ENCODE data around the gene SPECC1. TPM values are rescaled to one million over a fixed set of nuclear protein-coding genes. Genes with fewer than 3 reads are reported as not detected.

SPECC1 gene
- total RNA-seq, 1 donor from 2014 or later = 65.7 TPM

DNA sequence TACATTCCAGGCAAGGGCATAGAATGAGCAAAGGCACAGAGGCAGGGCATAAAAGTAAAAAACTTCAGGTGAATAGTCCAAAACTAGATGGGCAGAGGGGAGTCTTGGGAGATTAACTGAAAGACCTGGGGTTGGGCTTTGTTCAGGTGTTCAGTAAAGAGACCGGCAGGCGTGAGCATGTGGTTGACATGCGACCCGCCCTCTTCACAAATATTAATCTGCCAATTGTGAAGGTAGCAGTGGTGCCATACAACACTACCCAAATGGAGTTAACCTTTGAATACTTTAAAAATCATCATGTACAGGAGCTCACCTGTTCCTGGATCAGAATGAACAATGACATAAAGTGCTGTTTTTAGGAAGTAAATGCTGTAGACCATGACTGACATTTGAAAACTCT lies 232.7 kb downstream of the SPECC1 start:
- no peak for DNase-seq (ENCODE audit: low spot score)
- TF ChIP-seq, protein P1, sequence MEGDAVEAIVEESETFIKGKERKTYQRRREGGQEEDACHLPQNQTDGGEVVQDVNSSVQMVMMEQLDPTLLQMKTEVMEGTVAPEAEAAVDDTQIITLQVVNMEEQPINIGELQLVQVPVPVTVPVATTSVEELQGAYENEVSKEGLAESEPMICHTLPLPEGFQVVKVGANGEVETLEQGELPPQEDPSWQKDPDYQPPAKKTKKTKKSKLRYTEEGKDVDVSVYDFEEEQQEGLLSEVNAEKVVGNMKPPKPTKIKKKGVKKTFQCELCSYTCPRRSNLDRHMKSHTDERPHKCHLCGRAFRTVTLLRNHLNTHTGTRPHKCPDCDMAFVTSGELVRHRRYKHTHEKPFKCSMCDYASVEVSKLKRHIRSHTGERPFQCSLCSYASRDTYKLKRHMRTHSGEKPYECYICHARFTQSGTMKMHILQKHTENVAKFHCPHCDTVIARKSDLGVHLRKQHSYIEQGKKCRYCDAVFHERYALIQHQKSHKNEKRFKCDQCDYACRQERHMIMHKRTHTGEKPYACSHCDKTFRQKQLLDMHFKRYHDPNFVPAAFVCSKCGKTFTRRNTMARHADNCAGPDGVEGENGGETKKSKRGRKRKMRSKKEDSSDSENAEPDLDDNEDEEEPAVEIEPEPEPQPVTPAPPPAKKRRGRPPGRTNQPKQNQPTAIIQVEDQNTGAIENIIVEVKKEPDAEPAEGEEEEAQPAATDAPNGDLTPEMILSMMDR (IDR thresholded peaks at IDR 0.05; ENCODE audit: unreplicated experiment) = no peak
- Mint-ChIP-seq H3K27me3 (ENCODE audit: unreplicated experiment) (no peaks in the 10 kb centered on the region), H3K9me3 (ENCODE audit: unreplicated experiment) (no peaks in the 10 kb centered on the region), H3K36me3 (ENCODE audit: low read depth, unreplicated experiment) (no peaks in the 10 kb centered on the region), H3K27ac (ENCODE audit: unreplicated experiment) (no peak overlapping the region), H3K4me1 (ENCODE audit: unreplicated experiment) (peaks cover 8% of the 10 kb centered on the region), H3K4me3 (ENCODE audit: unreplicated experiment) (no peak overlapping the region)

DNA sequence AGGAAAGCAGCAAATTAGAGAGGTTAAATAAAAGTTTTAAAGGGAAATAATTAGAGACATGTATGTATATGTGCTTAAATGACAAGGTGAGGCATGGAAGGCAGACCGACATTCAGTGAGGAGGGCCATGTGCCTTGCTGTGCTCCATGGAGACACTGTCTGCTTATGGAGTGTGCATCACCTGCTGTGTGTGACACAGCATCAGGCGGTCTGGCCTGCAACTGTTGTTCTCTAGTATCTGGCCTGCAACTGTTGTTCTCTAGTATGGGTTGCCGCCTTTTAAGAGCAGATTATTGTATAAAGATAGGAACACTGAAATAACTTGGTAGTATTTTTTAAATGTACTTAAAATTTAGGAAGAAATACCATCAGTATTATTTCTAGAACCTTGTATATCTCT lies 233.1 kb downstream of the SPECC1 start:
- H3K9me3 Mint-ChIP-seq (ENCODE audit: unreplicated experiment) = no peaks in the 10 kb centered on the region
- DNase-seq (ENCODE audit: low spot score) = no peak
- no peak overlapping the region for H3K27ac Mint-ChIP-seq (ENCODE audit: unreplicated experiment)
- no peaks in the 10 kb centered on the region for H3K36me3 Mint-ChIP-seq (ENCODE audit: low read depth, unreplicated experiment)
- TF ChIP-seq, protein P1 (IDR thresholded peaks at IDR 0.05; ENCODE audit: unreplicated experiment) = no peak
- no peak overlapping the region for H3K4me3 Mint-ChIP-seq (ENCODE audit: unreplicated experiment)
- H3K4me1 Mint-ChIP-seq (ENCODE audit: unreplicated experiment) = peaks cover 8% of the 10 kb centered on the region
- no peaks in the 10 kb centered on the region for H3K27me3 Mint-ChIP-seq (ENCODE audit: unreplicated experiment)

GRCh38 chr17:20243524-20243923 lies 234.4 kb downstream of the SPECC1 start:
- H3K27me3 Mint-ChIP-seq (ENCODE audit: unreplicated experiment) = no peaks in the 10 kb centered on the region
- H3K4me3 Mint-ChIP-seq (ENCODE audit: unreplicated experiment) = no peak overlapping the region
- TF ChIP-seq, protein P1 (IDR thresholded peaks at IDR 0.05; ENCODE audit: unreplicated experiment) = no peak
- peaks cover 8% of the 10 kb centered on the region for H3K4me1 Mint-ChIP-seq (ENCODE audit: unreplicated experiment)
- no peaks in the 10 kb centered on the region for H3K9me3 Mint-ChIP-seq (ENCODE audit: unreplicated experiment)
- peaks cover 3% of the 10 kb centered on the region for H3K36me3 Mint-ChIP-seq (ENCODE audit: low read depth, unreplicated experiment)
- H3K27ac Mint-ChIP-seq (ENCODE audit: unreplicated experiment) = no peak overlapping the region
- DNase-seq (ENCODE audit: low spot score) = no peak

- no peak for DNase-seq (ENCODE audit: low spot score)
- Mint-ChIP-seq H3K27me3 (ENCODE audit: unreplicated experiment) (no peaks in the 10 kb centered on the region), H3K9me3 (ENCODE audit: unreplicated experiment) (peaks cover 2% of the 10 kb centered on the region), H3K4me3 (ENCODE audit: unreplicated experiment) (no peak overlapping the region), H3K4me1 (ENCODE audit: unreplicated experiment) (peaks cover 8% of the 10 kb centered on the region), H3K27ac (ENCODE audit: unreplicated experiment) (no peak overlapping the region), H3K36me3 (ENCODE audit: low read depth, unreplicated experiment) (peaks cover 11% of the 10 kb centered on the region)
- TF ChIP-seq, protein P1 (IDR thresholded peaks at IDR 0.05; ENCODE audit: unreplicated experiment) = no peak
Measured at GRCh38 chr17:20244671-20245070, 235.5 kb downstream of the SPECC1 start.

GRCh38 chr17:20246692-20247091 lies 237.5 kb downstream of the SPECC1 start:
- no peak for DNase-seq (ENCODE audit: low spot score)
- H3K27me3 Mint-ChIP-seq (ENCODE audit: unreplicated experiment) = no peaks in the 10 kb centered on the region
- H3K36me3 Mint-ChIP-seq (ENCODE audit: low read depth, unreplicated experiment) = peaks cover 14% of the 10 kb centered on the region
- peaks cover 4% of the 10 kb centered on the region for H3K9me3 Mint-ChIP-seq (ENCODE audit: unreplicated experiment)
- H3K27ac Mint-ChIP-seq (ENCODE audit: unreplicated experiment) = no peak overlapping the region
- H3K4me1 Mint-ChIP-seq (ENCODE audit: unreplicated experiment) = peaks cover 8% of the 10 kb centered on the region
- TF ChIP-seq, protein P1 (IDR thresholded peaks at IDR 0.05; ENCODE audit: unreplicated experiment) = no peak
- H3K4me3 Mint-ChIP-seq (ENCODE audit: unreplicated experiment) = no peak overlapping the region

Data from endothelial cell (in vitro differentiated cells).